Adipose tissue (tissue), 3 donors: ENCODE results near the gene C19orf47. TPM values are rescaled to one million over a fixed set of nuclear protein-coding genes. Genes with fewer than 3 reads are reported as not detected.

Source experiments
- H3K27ac ChIP-seq: one replicate; pipeline ENCODE4 v1.5.1; 2013; ENCODE audit warnings: low read depth, low read length
- WGBS, 3 donors: extraction: QIAGEN DNeasy Blood & Tissue Kit; methylation state at CpG; one replicate each; pipeline ENCODE4 v1.1.7; 2013; 5-methylcytosine and 5-hydroxymethylcytosine counted together
- polyA plus RNA-seq, 3 donors: library from polyadenylated mRNA; stranded (reverse); fragments of 200-250 nt; gene quantifications; one replicate each; pipeline ENCODE4 v1.2.3, GENCODE V29; 2013
- donor health status: healthy with polysubstance abuse.
- donor health status: Bipolar disorder and iron deficiency.
- donor health status: healthy.

The C19orf47 gene, protein sequence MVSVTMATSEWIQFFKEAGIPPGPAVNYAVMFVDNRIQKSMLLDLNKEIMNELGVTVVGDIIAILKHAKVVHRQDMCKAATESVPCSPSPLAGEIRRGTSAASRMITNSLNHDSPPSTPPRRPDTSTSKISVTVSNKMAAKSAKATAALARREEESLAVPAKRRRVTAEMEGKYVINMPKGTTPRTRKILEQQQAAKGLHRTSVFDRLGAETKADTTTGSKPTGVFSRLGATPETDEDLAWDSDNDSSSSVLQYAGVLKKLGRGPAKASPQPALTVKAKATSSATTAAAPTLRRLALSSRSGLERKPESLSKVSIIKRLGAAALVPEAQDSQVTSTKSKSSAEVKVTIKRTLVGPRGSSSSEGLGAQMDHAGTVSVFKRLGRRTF
- 10 to 100 TPM in 1 of 3 donors, 1 to 10 TPM in 2; 5.0 to 10.9 (median 8.4) TPM for polyA plus RNA-seq

DNA sequence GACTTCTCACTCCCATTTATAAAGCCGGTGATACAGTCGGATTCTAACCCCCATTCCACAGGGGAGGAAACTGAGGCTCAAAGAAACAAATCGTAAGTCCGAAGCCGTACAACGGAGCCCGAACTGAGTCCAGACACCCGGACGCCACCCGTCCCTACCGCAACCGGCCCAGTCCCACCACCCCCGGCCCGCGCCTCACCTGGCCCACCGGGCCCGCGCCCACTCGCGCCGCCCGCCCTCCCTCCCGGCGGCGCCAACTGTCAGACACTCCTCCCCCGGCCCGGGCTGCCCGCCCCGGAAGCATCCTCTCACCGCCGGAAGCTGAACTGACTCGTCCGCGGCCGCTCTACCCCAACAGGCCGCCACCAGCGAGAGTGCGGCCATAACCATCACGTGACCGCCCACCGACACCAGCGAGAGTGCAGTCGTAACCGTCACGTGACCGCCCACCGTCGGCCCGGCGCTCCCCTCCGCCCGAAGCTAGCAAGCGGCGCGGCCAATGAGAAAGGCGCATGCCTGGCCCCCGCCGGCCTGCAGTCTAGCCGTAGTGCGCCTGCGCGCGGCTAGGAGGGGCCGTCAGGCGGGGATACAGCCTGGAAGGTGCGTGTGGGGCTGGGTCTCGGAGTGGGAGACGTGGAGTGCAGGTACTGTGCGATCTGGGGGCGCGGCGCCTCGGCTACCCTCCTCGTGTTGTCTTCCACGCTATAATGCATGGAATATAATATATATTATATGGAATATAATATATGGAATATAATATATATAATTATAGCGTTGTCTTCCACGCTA, at the start of gene C19orf47, which contains the start of gene PLD3:
Gene C19orf47 (minus strand): TSS at position 273 of the 789 bp plus-strand sequence. CDS start 6,540 bp downstream, outside the sequence.
Gene PLD3 (plus strand): TSS at position 571 of the 789 bp plus-strand sequence. CDS start 17,789 bp downstream, outside the sequence.
- no peak within 1 kb of the TSS for H3K27ac ChIP-seq
- 0 to 1% (median 0%) methylated on average over 61 to 77 of the region's 77 CpGs for WGBS, 3 donors

DNA sequence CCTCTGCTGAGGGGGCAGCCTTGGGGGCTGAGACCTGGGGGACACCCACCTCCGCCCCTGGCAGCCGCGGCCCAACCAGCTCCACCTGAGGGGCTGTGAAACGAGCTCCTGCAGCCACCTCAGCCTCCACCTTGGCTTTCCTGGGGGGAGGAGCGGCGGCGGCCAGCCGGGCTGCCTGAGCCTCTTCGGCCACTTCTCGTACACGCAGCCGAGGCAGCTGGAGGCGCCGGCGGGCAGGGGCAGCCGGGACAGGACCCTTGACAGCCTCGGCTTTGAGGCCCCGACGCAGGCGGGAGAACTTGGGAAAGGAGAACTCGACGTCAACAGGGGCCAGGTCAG, 49.3 kb upstream of the C19orf47 start:
- H3K27ac ChIP-seq: no peak overlapping the region
- 92 to 95% (median 93%) methylated on average over 19 to 22 of the region's 22 CpGs for WGBS, 3 donors

DNA sequence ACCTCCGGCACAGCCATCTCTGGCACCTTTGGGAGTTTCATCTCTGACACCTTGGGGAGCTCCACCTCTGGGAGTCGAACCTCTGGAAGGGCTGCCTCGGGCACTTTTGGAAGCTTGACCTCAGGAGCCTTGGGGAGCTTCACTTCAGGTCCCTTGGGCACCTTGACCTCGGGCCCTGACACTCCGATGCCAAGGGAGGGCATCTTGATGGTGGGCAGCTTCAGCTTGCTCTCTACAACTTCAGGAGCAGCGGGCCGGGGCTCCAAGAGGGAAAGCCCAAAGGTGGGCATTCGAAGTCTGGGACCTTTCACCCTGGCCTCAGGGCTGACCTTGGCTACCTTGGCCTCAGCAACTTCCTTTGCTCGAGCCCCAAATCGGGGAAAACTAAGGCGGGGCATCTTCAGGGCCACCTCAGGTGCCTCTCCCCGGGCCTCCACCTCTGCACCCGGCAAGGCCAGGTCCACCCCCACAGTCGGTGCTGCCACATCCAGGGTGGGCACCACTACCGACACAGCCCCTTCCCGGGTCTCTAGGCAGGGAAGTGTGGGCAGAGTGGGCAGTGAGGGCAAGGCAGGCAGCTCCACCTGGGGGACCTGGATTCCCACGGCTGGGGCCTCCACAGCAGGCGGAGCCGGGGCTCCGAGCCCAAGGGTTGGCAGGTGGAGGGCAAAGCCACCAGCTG, 48.8 kb upstream of the C19orf47 start:
- no peak overlapping the region for H3K27ac ChIP-seq
- WGBS, 3 donors: 86 to 95% (median 94%) methylated on average over 17 to 20 of the region's 20 CpGs

DNA sequence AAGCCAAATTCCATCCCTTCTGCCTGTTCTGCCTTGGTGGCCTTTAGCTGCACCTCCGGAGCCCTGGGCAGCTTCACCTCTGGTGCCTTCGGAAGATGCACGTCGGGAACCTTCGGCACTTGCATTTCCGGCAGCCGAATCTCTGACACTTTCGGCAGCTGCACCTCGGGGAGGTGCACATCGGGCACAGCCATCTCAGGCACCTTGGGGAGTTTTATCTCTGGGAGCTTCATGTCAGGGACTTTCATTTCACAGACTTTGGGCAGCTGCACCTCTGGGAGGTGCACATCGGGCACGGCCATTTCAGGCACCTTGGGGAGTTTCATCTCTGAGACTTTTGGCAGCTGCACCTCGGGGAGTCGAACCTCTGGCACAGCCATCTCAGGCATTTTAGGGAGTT, 47.8 kb upstream of the C19orf47 start:
- WGBS, 3 donors: 89 to 91% (median 89%) methylated on average over 14 of the region's 14 CpGs
- H3K27ac ChIP-seq: no peak overlapping the region

- no peak overlapping the region for H3K27ac ChIP-seq
- WGBS, 3 donors: 74 to 78% (median 76%) methylated on average over 12 to 13 of the region's 13 CpGs
Observed at GRCh38 chr19:40394816-40395210, 46.6 kb upstream of the C19orf47 start.

GRCh38 chr19:40393894-40394815, 46.0 kb upstream of the C19orf47 start:
- 90 to 91% (median 91%) methylated on average over 40 to 41 of the region's 41 CpGs for whole genome bisulfite sequencing, 3 donors
- no peak overlapping the region for H3K27ac ChIP-seq

- WGBS, 3 donors: 36 to 60% (median 52%) methylated on average over 8 to 9 of the region's 9 CpGs
- H3K27ac ChIP-seq: no peak overlapping the region
Observed at GRCh38 chr19:40392894-40393517, 44.8 kb upstream of the C19orf47 start.

GRCh38 chr19:40392123-40392522, 43.9 kb upstream of the C19orf47 start:
- no peak overlapping the region for H3K27ac ChIP-seq

GRCh38 chr19:40390084-40390742, 42.0 kb upstream of the C19orf47 start, which contains the start of gene HIPK4:
Gene HIPK4 (minus strand): TSS chr19:40390181. CDS start chr19:40389902, 279 bp downstream.
- WGBS, 3 donors: 82 to 91% (median 89%) methylated on average over 10 of the region's 10 CpGs
- H3K27ac ChIP-seq: no peak within 1 kb of the TSS

More at GRCh38 chr19:40392123-40392522, 43.9 kb upstream of the C19orf47 start:
- 75 to 80% (median 78%) methylated on average over 8 of the region's 8 CpGs for WGBS, 3 donors

DNA sequence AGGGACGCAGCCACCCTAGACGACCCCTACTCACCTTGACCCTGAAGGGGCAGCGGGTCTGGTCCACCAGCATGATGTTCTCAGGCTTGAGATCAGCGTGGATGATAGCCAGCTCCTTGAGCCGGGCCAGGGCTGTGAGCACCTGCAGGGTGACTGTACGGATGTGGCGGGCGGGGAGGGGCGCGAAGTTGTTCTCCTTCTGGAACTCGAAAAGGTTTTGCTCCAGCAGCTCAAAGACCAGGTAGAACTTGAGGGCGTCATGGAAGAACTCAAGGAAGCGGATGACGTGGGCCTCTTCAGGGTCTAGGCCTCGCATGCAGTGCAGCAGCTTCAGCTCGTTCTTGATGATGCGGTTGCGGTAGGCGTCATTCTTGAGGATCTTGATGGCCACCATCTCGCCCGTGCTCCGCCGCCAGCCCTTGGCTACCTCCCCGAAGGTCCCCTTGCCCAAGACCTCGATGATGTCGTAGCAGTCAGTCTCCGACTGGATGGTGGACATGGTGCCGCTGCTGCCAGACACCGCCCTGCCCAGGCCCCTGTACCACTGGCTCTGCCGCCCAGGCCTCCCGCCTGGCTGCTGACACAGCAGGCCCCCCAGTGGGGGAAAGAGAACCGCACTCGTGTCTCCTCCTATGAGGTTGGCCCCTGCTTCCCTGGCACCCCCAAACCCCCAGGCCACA, 41.3 kb upstream of the C19orf47 start:
- H3K27ac ChIP-seq: no peak overlapping the region
- 94 to 96% (median 95%) methylated on average over 33 of the region's 33 CpGs for WGBS, 3 donors

DNA sequence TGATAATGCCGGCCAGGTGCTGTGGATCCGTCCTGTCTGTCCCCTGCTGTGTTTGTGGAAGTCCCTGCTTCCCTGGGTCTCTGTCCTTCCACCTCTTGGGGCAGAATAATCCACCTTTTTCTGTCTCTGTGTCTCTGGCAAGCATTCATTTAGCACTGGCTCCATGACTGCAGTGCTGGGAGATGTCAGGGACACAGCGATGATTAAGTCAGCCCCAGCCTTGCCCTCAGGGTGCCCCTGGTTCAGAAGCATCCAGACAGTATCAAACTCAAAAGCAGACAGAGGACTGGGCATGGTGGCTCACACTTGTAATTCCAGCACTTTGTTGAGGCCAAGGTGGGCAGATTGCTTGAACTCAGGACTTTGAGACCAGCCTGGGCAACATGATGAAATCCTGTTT, 40.3 kb upstream of the C19orf47 start:
- 62 to 90% (median 88%) methylated on average over 3 of the region's 3 CpGs for WGBS, 3 donors
- no peak overlapping the region for H3K27ac ChIP-seq

GRCh38 chr19:40387155-40387554, 39.0 kb upstream of the C19orf47 start:
- no peak overlapping the region for H3K27ac ChIP-seq
- WGBS, 3 donors: 90 to 92% (median 91%) methylated on average over 10 of the region's 10 CpGs

DNA sequence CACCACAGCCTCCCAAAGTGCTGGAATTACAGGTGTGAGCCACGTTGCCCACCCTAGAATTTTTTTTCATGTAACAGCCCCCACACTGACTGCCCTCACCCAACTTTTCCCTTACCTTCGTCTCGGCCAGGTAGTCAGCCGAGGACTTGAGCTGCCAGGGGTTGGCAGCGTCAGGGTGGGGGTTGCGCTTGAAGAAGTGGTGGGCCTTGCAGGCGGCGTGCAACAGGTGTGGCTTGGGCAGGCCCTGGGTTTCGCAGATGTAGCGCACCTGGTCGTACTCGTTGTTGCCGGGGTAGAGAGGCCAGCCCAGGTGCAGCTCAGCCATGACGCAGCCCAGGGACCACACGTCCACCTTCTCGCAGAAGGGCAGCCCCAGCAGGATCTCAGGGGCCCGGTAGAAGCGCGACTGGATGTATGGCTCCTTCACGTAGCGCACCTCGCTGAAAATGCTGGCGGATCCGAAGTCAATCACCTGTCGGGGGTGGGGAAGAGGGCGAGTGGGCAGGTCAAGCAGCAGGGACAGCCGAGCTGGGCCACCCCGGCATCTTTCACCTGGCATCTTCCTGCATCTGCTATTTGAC, 35.6 kb upstream of the C19orf47 start:
- WGBS, 3 donors: 78 to 90% (median 90%) methylated on average over 28 of the region's 28 CpGs
- H3K27ac ChIP-seq: no peak overlapping the region

DNA sequence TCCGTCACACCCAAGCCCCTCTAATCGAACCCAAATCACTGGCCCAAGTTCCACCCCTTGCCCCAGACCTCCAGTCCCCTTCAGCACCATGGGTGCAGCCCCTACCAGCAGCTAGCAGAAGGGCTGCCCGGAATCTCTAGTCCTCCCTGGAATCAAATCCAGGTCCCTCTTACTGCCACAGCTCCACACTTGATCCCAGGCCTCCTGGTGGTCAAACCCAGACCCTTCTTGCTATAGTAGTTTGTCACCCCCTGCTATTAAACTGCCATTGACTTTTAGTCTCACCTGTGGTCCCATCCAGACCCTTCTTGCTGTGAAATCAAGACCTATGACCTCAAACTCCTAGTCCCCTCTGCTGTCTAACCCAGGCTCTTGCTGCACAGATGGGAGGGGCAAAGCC, 33.1 kb upstream of the C19orf47 start:
- H3K27ac ChIP-seq: no peak overlapping the region
- WGBS, 3 donors: 81 to 92% (median 83%) methylated on average over 2 to 3 of the region's 3 CpGs

- H3K27ac ChIP-seq: no peak overlapping the region
- 83 to 89% (median 85%) methylated on average over 37 of the region's 37 CpGs for WGBS, 3 donors
Observed at GRCh38 chr19:40380199-40381037, 32.2 kb upstream of the C19orf47 start.
